ENCODE results near the gene AIPL1. TPM values are rescaled to one million over a fixed set of nuclear protein-coding genes. Genes with fewer than 3 reads are reported as not detected.

AIPL1 gene
- total and polyA plus RNA-seq, 2 donors (not counting 3 experiments of a cell fraction or from before 2014, with no cell fraction given), result not detected

DNA sequence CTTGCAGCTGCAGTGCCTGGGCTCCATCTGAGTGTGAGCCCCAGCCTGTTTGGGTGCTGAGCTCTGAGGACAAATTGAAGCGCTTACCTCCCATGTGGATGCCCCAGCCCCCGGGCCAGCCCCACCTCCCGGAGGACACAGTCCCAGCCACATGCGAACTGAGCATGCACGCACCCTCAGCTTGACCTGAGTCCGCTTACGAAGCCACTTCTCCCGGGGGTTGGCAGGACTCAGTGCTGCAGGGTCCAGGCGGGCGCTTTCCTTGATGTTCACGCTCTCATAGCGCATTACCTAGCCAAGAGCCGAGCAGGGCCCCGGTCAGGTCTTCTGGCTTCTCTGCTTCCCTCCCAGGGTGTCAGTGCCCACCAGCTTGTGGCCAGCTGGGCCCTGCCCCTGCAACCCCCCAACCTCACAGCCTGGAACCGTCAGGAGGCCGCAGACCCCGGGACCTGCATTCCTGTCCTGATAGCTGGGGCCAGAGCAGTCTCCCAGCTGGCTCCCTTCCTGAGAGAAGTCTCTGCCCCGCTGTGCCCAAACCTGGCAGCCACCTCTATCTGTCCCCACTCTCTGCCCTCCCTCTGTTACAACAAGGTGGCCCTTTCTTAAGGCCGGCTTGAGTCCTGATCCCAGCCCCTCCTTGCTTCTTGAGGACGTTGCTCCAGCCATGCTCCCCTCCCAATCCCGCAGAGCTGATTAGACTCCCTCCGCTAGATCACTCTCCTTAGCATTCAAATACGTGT lies 33.3 kb upstream of the AIPL1 start:
- no TSS peak for BruUV-seq (replicated peaks)
- no peak overlapping the region for H3K27ac ChIP-seq (ENCODE audit: insufficient read depth, low read depth, low read length)
- ChIA-PET CTCF (interaction anchor here (0.8 kb wide), 1 partner anchor 180 kb away, joined by 3 read pairs; no protein-coding TSS in a partner anchor), POLR2A (no interaction called here)
- dilution Hi-C loops (cut with MboI; ENCODE audit: extremely low pct_ligation_motif_present, low sequenced_read_pairs), result no loop called here
- no peaks in the 10 kb centered on the region for H4K20me1 ChIP-seq (replicated peaks; ENCODE audit: control insufficient read depth, extremely low read depth, insufficient read depth, low read length)
- intact Hi-C loops (cut with micrococcal nuclease), result no loop called here
- no peak overlapping the region for H3K9ac ChIP-seq (replicated peaks; ENCODE audit: extremely low read depth, insufficient read depth, low read length)
- no peaks in the 10 kb centered on the region for H3K27me3 ChIP-seq (ENCODE audit: control insufficient read depth in 2 of 2, insufficient read depth in 2 of 2, low read length in 2 of 2)
- no peak for FAIRE-seq
- H3K4me3 ChIP-seq (replicated peaks in 1 of 3; ENCODE audit: insufficient read depth in 1 of 3, low read depth in 1 of 3, low read length in 3 of 3), result no peak overlapping the region
- H3K4me2 ChIP-seq (ENCODE audit: insufficient read depth, low read length), result no peak overlapping the region
- no peaks in the 10 kb centered on the region for H3K79me2 ChIP-seq (ENCODE audit: control insufficient read depth, insufficient read depth, low read length)
- H2AFZ ChIP-seq (ENCODE audit: low read depth, low read length), result no peak overlapping the region
- peaks cover 6% of the 10 kb centered on the region for H3K4me1 ChIP-seq (ENCODE audit: control insufficient read depth, extremely low read depth, insufficient read depth, low read length)
- no peaks in the 10 kb centered on the region for H3K9me1 ChIP-seq (replicated peaks; ENCODE audit: control insufficient read depth, extremely low read depth, insufficient read depth, low read length)
- DNase-seq (ENCODE audit: low read depth, low spot score), result no peak
- no peaks in the 10 kb centered on the region for H3K36me3 ChIP-seq (ENCODE audit: control insufficient read depth in 2 of 2, extremely low read depth in 1 of 2, insufficient read depth in 2 of 2, low read length in 2 of 2)
- TF ChIP-seq MYC (IDR thresholded peaks at IDR 0.05; ENCODE audit: low read depth, low read length) (no peak), POLR2A (IDR thresholded peaks at IDR 0.05; ENCODE audit: low read depth, low read length) (no peak), JUN (IDR thresholded peaks at IDR 0.05; ENCODE audit: borderline replicate concordance, insufficient read depth, insufficient read length, low read depth) (no peak)
- no peaks in the 10 kb centered on the region for H3K9me3 ChIP-seq (replicated peaks; ENCODE audit: control insufficient read depth, insufficient read depth, low read length)

DNA sequence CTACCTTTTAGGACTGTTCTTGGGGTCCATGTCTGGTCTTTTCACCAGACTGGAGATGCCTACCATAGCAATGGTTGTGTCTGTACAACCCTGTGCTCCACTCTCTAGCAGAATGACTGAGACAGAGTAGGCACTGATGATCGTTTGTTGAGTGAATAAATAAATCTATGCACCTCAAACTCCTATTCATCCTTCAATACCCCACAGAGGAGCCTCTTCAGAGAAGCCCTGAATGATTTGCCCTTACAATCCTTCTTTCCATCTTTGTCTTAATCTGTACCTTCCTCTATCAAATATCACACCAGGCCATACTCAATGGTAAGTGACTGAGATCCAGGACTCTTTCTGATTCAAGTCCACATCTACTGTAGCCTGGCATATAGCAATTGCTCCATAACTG lies 32.6 kb upstream of the AIPL1 start:
- BruUV-seq (replicated peaks), result no TSS peak
- no peak overlapping the region for H3K27ac ChIP-seq (ENCODE audit: insufficient read depth, low read depth, low read length)
- no peaks in the 10 kb centered on the region for H3K27me3 ChIP-seq (ENCODE audit: control insufficient read depth in 2 of 2, insufficient read depth in 2 of 2, low read length in 2 of 2)
- no peaks in the 10 kb centered on the region for H3K36me3 ChIP-seq (ENCODE audit: control insufficient read depth in 2 of 2, extremely low read depth in 1 of 2, insufficient read depth in 2 of 2, low read length in 2 of 2)
- H3K9me1 ChIP-seq (replicated peaks; ENCODE audit: control insufficient read depth, extremely low read depth, insufficient read depth, low read length), result no peaks in the 10 kb centered on the region
- H3K4me3 ChIP-seq (replicated peaks in 1 of 3; ENCODE audit: insufficient read depth in 1 of 3, low read depth in 1 of 3, low read length in 3 of 3), result no peak overlapping the region
- peaks cover 6% of the 10 kb centered on the region for H3K4me1 ChIP-seq (ENCODE audit: control insufficient read depth, extremely low read depth, insufficient read depth, low read length)
- FAIRE-seq (no peak), DNase-seq (ENCODE audit: low read depth, low spot score) (no peak)
- H3K9me3 ChIP-seq (replicated peaks; ENCODE audit: control insufficient read depth, insufficient read depth, low read length), result no peaks in the 10 kb centered on the region
- H3K9ac ChIP-seq (replicated peaks; ENCODE audit: extremely low read depth, insufficient read depth, low read length), result no peak overlapping the region
- intact Hi-C loops (cut with micrococcal nuclease) (no loop called here), dilution Hi-C loops (cut with MboI; ENCODE audit: extremely low pct_ligation_motif_present, low sequenced_read_pairs) (no loop called here)
- ChIA-PET CTCF (no interaction called here), POLR2A (no interaction called here)
- no peaks in the 10 kb centered on the region for H4K20me1 ChIP-seq (replicated peaks; ENCODE audit: control insufficient read depth, extremely low read depth, insufficient read depth, low read length)
- no peaks in the 10 kb centered on the region for H3K79me2 ChIP-seq (ENCODE audit: control insufficient read depth, insufficient read depth, low read length)
- TF ChIP-seq FOS (IDR thresholded peaks at IDR 0.05; ENCODE audit: borderline replicate concordance, insufficient read depth, low read length), result no peak
- TF ChIP-seq, protein P1, sequence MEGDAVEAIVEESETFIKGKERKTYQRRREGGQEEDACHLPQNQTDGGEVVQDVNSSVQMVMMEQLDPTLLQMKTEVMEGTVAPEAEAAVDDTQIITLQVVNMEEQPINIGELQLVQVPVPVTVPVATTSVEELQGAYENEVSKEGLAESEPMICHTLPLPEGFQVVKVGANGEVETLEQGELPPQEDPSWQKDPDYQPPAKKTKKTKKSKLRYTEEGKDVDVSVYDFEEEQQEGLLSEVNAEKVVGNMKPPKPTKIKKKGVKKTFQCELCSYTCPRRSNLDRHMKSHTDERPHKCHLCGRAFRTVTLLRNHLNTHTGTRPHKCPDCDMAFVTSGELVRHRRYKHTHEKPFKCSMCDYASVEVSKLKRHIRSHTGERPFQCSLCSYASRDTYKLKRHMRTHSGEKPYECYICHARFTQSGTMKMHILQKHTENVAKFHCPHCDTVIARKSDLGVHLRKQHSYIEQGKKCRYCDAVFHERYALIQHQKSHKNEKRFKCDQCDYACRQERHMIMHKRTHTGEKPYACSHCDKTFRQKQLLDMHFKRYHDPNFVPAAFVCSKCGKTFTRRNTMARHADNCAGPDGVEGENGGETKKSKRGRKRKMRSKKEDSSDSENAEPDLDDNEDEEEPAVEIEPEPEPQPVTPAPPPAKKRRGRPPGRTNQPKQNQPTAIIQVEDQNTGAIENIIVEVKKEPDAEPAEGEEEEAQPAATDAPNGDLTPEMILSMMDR (IDR thresholded peaks at IDR 0.05; ENCODE audit: extremely low read depth in 1 of 2, insufficient read depth in 1 of 2, low read depth in 1 of 2, low read length in 2 of 2), result no peak
- TF ChIP-seq, protein P2, sequence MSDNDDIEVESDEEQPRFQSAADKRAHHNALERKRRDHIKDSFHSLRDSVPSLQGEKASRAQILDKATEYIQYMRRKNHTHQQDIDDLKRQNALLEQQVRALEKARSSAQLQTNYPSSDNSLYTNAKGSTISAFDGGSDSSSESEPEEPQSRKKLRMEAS (IDR thresholded peaks at IDR 0.05; ENCODE audit: insufficient read depth, insufficient read length), result no peak
- TF ChIP-seq POLR2A (IDR thresholded peaks at IDR 0.05; ENCODE audit: low read depth, low read length), result no peak
- TF ChIP-seq POLR2AphosphoS5 (IDR thresholded peaks at IDR 0.05; ENCODE audit: insufficient read depth, low read depth, low read length), result no peak
- no peak for TF ChIP-seq MYC (IDR thresholded peaks at IDR 0.05; ENCODE audit: low read depth, low read length)
- TF ChIP-seq EZH2 (IDR thresholded peaks at IDR 0.05; ENCODE audit: borderline replicate concordance, low read depth, low read length, severe bottlenecking), result no peak
- no peak for TF ChIP-seq JUN (IDR thresholded peaks at IDR 0.05; ENCODE audit: borderline replicate concordance, insufficient read depth, insufficient read length, low read depth)
- H3K4me2 ChIP-seq (ENCODE audit: insufficient read depth, low read length), result no peak overlapping the region
- H2AFZ ChIP-seq (ENCODE audit: low read depth, low read length), result no peak overlapping the region

Measured in endothelial cell of umbilical vein (primary cell).